HepG2 (cell line): Measurements from ENCODE around the gene IL17C. TPM values are rescaled to one million over a fixed set of nuclear protein-coding genes. Genes with fewer than 3 reads are reported as not detected.

ENCODE experiments used
- ATAC-seq: fragments of 200-7000 bp; cut with Tn5 transposase; 3 replicates; pipeline ENCODE4 v1.9.1; 2020; ENCODE audit warnings: mild to moderate bottlenecking, moderate library complexity
- BruUV-seq: library from RNA; stranded (reverse); fragments of 400-500 nt; replicated peaks from 2 replicates; lab custom pipeline; 2021; lab: Mats Ljungman, UMichigan
- CTCF ChIA-PET: fragments of 300-600 bp; formaldehyde crosslinking; extraction: SDS; loops from one replicate; lab custom pipeline; 2021; ENCODE audit warnings: low total read pairs, inconsistent platforms, low intra/inter-chr PET ratio; lab: Yijun Ruan, JAX
- POLR2A ChIA-PET: fragments of 350-600 bp; sonication (Branson Sonifier 250); formaldehyde crosslinking; loops from one replicate; lab custom pipeline; 2020; ENCODE audit warnings: antibody characterized with exemption, inconsistent platforms; lab: Yijun Ruan, JAX
- DNase-seq: peaks from one replicate; pipeline ENCODE4 v3.0.0-alpha.2; 2015; ENCODE audit warnings: low spot score
- FAIRE-seq: peaks from 3 replicates; lab custom pipeline; 2011; peaks lifted over from hg19 to GRCh38; lab: Jason Lieb, UNC
- H2AFZ ChIP-seq: one replicate; pipeline ENCODE4 v1.6.1; 2011; ENCODE audit warnings: low read length, inconsistent platforms
- H3K27ac ChIP-seq: fragments of 300-600 bp; 3 replicates; pipeline ENCODE4 v1.8.0; 2011; ENCODE audit warnings: mixed run types, mild to moderate bottlenecking, mixed read lengths, low read length, inconsistent platforms; ENCODE audit not compliant: insufficient read depth; ENCODE audit errors: extremely low read length
- H3K27me3 ChIP-seq, 2 experiments: fragments of 200-600 bp in 1 of 2; 2 replicates in 1 of 2; 3 replicates in 1 of 2; pipeline versions ENCODE4 v1.6.0 to v1.8.0; 2011; ENCODE audit warnings: low read length in 2 of 2, mild to moderate bottlenecking in 2 of 2, moderate library complexity in 2 of 2, inconsistent platforms in 1 of 2; ENCODE audit not compliant: insufficient read depth in 2 of 2, control insufficient read depth in 1 of 2
- H3K36me3 ChIP-seq, 2 experiments: fragments of 200-600 bp in 1 of 2; replicated peaks in 1 of 2; 2 replicates in 1 of 2; 3 replicates in 1 of 2; pipeline versions ENCODE4 v1.5.1 to v1.8.0; 2011; ENCODE audit warnings: low read length in 2 of 2, inconsistent platforms in 1 of 2; ENCODE audit not compliant: insufficient read depth in 2 of 2, control insufficient read depth in 1 of 2
- H3K4me1 ChIP-seq: 2 replicates; pipeline ENCODE4 v1.5.1; 2012; ENCODE audit warnings: low read length, inconsistent platforms; ENCODE audit not compliant: insufficient read depth
- H3K4me2 ChIP-seq: 2 replicates; pipeline ENCODE4 v1.6.0; 2011; ENCODE audit warnings: low read depth, low read length, inconsistent platforms
- H3K4me3 ChIP-seq, 3 experiments: fragments of 200-600 bp in 1 of 3; sonication (generic), shearing (Covaris generic) in 1 of 3; replicated peaks in 1 of 3; 2 replicates each; pipeline ENCODE4 v1.5.1; 2011 to 2016; ENCODE audit warnings: low read length in 3 of 3, inconsistent platforms in 2 of 3, low read depth in 2 of 3, mild to moderate bottlenecking in 2 of 3, control low read depth in 1 of 3, mixed read lengths in 1 of 3; ENCODE audit not compliant: insufficient read depth in 1 of 3
- H3K79me2 ChIP-seq: one replicate; pipeline ENCODE4 v1.6.1; 2011; ENCODE audit warnings: low read length, inconsistent platforms; ENCODE audit not compliant: insufficient read depth
- H3K9ac ChIP-seq: 2 replicates; pipeline ENCODE4 v1.6.0; 2011; ENCODE audit warnings: mild to moderate bottlenecking, low read depth, low read length, inconsistent platforms; ENCODE audit not compliant: insufficient read depth
- H3K9me3 ChIP-seq: 2 replicates; pipeline ENCODE4 v1.5.1; 2012; ENCODE audit warnings: mild to moderate bottlenecking, low read length
- H4K20me1 ChIP-seq: 2 replicates; pipeline ENCODE4 v1.6.0; 2011; ENCODE audit warnings: inconsistent platforms, mild to moderate bottlenecking, low read length, moderate library complexity; ENCODE audit not compliant: insufficient read depth
- ARID5B ChIP-seq: IDR thresholded peaks from 2 replicates; pipeline ENCODE4 v1.4.0; 2020; ENCODE audit warnings: mild to moderate bottlenecking, missing genetic modification reagents
- ATF6 ChIP-seq: sonication (generic); formaldehyde crosslinking; conservative IDR thresholded peaks from 2 replicates; pipeline ENCODE4 v1.4.0; 2020; ENCODE audit warnings: missing genetic modification reagents
- CREM ChIP-seq, 2 experiments: sonication (generic) in 1 of 2; formaldehyde crosslinking in 1 of 2; IDR thresholded peaks; 2 replicates each; pipeline versions ENCODE4 v1.4.0 to v1.6.1; 2016 to 2020; ENCODE audit warnings: antibody characterized with exemption in 1 of 2, mild to moderate bottlenecking in 1 of 2, missing genetic modification reagents in 1 of 2
- CSRNP1 ChIP-seq: sonication (generic); formaldehyde crosslinking; IDR thresholded peaks from 2 replicates; pipeline ENCODE4 v1.8.1; 2023; ENCODE audit warnings: mild to moderate bottlenecking, missing genetic modification reagents
- DZIP1 ChIP-seq: sonication (generic); formaldehyde crosslinking; IDR thresholded peaks from 2 replicates; pipeline ENCODE4 v1.5.0; 2020; ENCODE audit warnings: mild to moderate bottlenecking, missing genetic modification reagents
- NKX3-1 ChIP-seq: sonication (generic); formaldehyde crosslinking; IDR thresholded peaks from 2 replicates; pipeline ENCODE4 v1.5.0; 2020; ENCODE audit warnings: missing genetic modification reagents
- NR2F6 ChIP-seq, 2 experiments: IDR thresholded peaks; 2 replicates each; pipeline ENCODE4 v1.6.1; 2016; ENCODE audit warnings: antibody characterized with exemption in 1 of 2, mild to moderate bottlenecking in 1 of 2
- RBAK ChIP-seq: sonication (generic); formaldehyde crosslinking; IDR thresholded peaks from 2 replicates; pipeline ENCODE4 v1.5.1; 2020; ENCODE audit warnings: mild to moderate bottlenecking, missing genetic modification reagents
- RFXAP ChIP-seq: sonication (generic); formaldehyde crosslinking; IDR thresholded peaks from 2 replicates; pipeline ENCODE4 v1.4.0; 2020; ENCODE audit warnings: missing genetic modification reagents, borderline replicate concordance
- SSRP1 ChIP-seq: IDR thresholded peaks from 2 replicates; pipeline ENCODE4 v1.6.1; 2016; ENCODE audit warnings: control low read depth
- TRIM22 ChIP-seq: fragments of 450-650 bp; IDR thresholded peaks from 2 replicates; pipeline ENCODE4 v1.6.1; 2017
- ZNF251 ChIP-seq: sonication (generic); formaldehyde crosslinking; IDR thresholded peaks from 2 replicates; pipeline ENCODE4 v1.9.0; 2021; ENCODE audit warnings: mild to moderate bottlenecking, missing genetic modification reagents
- ZNF598 ChIP-seq: sonication (generic); formaldehyde crosslinking; IDR thresholded peaks from 2 replicates; pipeline ENCODE4 v1.5.1; 2020; ENCODE audit warnings: mild to moderate bottlenecking, missing genetic modification reagents, borderline replicate concordance
- WGBS: methylation state at CpG from one replicate; pipeline ENCODE4 v1.1.6; 2017; ENCODE audit warnings: low lambda C conversion rate; 5-methylcytosine and 5-hydroxymethylcytosine counted together
- in situ Hi-C: cut with HindIII; loops from 2 replicates; pipeline ENCODE4 v1.10.0; 2017; ENCODE audit warnings: low pct_unique_long_range_greater_than_20kb; ENCODE audit not compliant: extremely low pct_ligation_motif_present
- intact Hi-C: fragments of 100-400 bp; cut with micrococcal nuclease; formaldehyde crosslinking; loops from one replicate; pipeline ENCODE4 v1.10.0; 2022; ENCODE audit not compliant: unreplicated experiment
- polyA plus RNA-seq, 8 experiments: library from polyadenylated mRNA; depleted of rRNA in 3 of 8; stranded (reverse) in 7 of 8; unstranded in 1 of 8; fragments of >200 nt; fragmentation: Illumina TruSeq in 4 of 8; extraction: Trizol in 4 of 8; gene quantifications; 2 replicates each; pipeline versions ENCODE4 v1.2.1 to v1.2.3, GENCODE V29; 2011 to 2016; ENCODE audit warnings: low read depth in 4 of 8, missing spikeins in 1 of 8, mixed read lengths in 1 of 8; ENCODE audit not compliant: insufficient read depth in 1 of 8
- total RNA-seq, 5 experiments: library from RNA; depleted of rRNA; stranded (reverse); fragments of >200 nt; fragmentation: Illumina TruSeq; extraction: Trizol; gene quantifications; 2 replicates each; pipeline ENCODE4 v1.2.3, GENCODE V29; 2016; ENCODE audit warnings: low read depth in 1 of 5

The IL17C gene
- total and polyA plus RNA-seq, 2 of the 13 experiments (the other 11 are each of a cell fraction or from before 2014, with no cell fraction given), result not detected

GRCh38 chr16:88632587-88632930, 5.8 kb upstream of the IL17C start:
- ChIA-PET POLR2A (interaction anchor here (0.6 kb wide), 1 partner anchor 861 kb away, joined by 3 read pairs; no protein-coding TSS in a partner anchor), CTCF (no interaction called here)
- BruUV-seq, result no TSS peak
- no peak for TF ChIP-seq ZNF251 (CRISPR knock-in tag)
- no peak for TF ChIP-seq ZNF598 (CRISPR knock-in tag)
- no peak for TF ChIP-seq SSRP1
- TF ChIP-seq RBAK (CRISPR knock-in tag), result no peak
- no peak for TF ChIP-seq NKX3-1 (CRISPR knock-in tag)
- no peak for TF ChIP-seq TRIM22
- no peak for TF ChIP-seq CREM (IDR thresholded peaks at IDR 0.05)
- no peak for TF ChIP-seq CREM (CRISPR knock-in tag; IDR thresholded peaks at IDR 0.05)
- TF ChIP-seq NR2F6 (IDR thresholded peaks at IDR 0.05), result no peak
- no peak for TF ChIP-seq NR2F6 (CRISPR knock-in tag; IDR thresholded peaks at IDR 0.05)
- no peak for TF ChIP-seq ARID5B (CRISPR knock-in tag)
- TF ChIP-seq DZIP1 (CRISPR knock-in tag), result no peak
- no peak for TF ChIP-seq RFXAP (CRISPR knock-in tag)
- TF ChIP-seq CSRNP1 (CRISPR knock-in tag), result no peak
- TF ChIP-seq ATF6 (CRISPR knock-in tag), result no peak

More at GRCh38 chr16:88632587-88632930, 5.8 kb upstream of the IL17C start:
- Histone ChIP-seq H3K4me1 (no peaks in the 10 kb centered on the region), H3K36me3 (peaks cover 19 to 52% of the 10 kb centered on the region in 2 experiments), H3K4me2 (no peak overlapping the region), H3K27ac (no peak overlapping the region), H3K27me3 (peaks cover 0 to 4% of the 10 kb centered on the region in 2 experiments; a peak in 1 of 5 replicates), H4K20me1 (peaks cover 3% of the 10 kb centered on the region; the same call in 1 of the 2 replicates), H3K9me3 (no peaks in the 10 kb centered on the region), H3K4me3 (no peak overlapping the region), H3K79me2 (no peaks in the 10 kb centered on the region), H2AFZ (no peak overlapping the region), H3K9ac (no peak overlapping the region)
- no peak for ATAC-seq
- no peak for DNase-seq
- intact Hi-C loops, result no loop called here
- FAIRE-seq, result no peak
- WGBS, result 95% methylated on average over 11 of the region's 11 CpGs
- in situ Hi-C loops, result no loop called here
